ENCODE measurements around the gene SLC25A13. TPM values are rescaled to one million over a fixed set of nuclear protein-coding genes. Genes with fewer than 3 reads are reported as not detected.

SLC25A13 gene
- total and polyA plus RNA-seq, 2 of the 13 experiments (the other 11 are each of a cell fraction or from before 2014, with no cell fraction given) = 36.2 to 84.9 TPM

DNA sequence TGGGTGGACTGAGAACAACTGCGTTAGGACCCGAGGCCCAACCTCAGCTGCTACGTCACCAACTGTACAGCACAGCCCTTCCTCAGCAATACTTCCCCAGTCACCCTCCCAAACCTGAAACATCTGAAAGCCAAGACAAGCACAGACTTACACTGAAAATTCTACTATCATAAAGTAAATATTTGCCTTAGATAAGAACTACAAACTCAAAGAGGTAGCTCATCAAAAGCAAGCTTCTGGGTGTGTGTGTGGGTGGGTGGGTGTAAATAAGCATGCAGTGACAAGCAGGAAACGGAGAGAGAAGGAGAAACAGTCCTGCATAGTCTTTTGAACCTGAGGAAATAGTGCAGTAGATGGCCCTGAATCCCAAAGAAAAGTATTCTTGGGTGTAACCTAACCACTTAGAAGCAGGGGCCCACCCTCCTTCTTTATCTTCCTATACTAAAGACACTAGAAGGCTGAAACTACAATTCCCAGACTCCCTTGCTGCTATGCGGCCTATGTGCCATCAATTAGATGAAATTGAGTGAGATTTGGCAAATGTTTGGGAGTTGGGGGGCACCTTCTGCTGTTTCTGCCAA is 18.7 kb downstream of the SLC25A13 start (continued):
- TF ChIP-seq, protein P1, sequence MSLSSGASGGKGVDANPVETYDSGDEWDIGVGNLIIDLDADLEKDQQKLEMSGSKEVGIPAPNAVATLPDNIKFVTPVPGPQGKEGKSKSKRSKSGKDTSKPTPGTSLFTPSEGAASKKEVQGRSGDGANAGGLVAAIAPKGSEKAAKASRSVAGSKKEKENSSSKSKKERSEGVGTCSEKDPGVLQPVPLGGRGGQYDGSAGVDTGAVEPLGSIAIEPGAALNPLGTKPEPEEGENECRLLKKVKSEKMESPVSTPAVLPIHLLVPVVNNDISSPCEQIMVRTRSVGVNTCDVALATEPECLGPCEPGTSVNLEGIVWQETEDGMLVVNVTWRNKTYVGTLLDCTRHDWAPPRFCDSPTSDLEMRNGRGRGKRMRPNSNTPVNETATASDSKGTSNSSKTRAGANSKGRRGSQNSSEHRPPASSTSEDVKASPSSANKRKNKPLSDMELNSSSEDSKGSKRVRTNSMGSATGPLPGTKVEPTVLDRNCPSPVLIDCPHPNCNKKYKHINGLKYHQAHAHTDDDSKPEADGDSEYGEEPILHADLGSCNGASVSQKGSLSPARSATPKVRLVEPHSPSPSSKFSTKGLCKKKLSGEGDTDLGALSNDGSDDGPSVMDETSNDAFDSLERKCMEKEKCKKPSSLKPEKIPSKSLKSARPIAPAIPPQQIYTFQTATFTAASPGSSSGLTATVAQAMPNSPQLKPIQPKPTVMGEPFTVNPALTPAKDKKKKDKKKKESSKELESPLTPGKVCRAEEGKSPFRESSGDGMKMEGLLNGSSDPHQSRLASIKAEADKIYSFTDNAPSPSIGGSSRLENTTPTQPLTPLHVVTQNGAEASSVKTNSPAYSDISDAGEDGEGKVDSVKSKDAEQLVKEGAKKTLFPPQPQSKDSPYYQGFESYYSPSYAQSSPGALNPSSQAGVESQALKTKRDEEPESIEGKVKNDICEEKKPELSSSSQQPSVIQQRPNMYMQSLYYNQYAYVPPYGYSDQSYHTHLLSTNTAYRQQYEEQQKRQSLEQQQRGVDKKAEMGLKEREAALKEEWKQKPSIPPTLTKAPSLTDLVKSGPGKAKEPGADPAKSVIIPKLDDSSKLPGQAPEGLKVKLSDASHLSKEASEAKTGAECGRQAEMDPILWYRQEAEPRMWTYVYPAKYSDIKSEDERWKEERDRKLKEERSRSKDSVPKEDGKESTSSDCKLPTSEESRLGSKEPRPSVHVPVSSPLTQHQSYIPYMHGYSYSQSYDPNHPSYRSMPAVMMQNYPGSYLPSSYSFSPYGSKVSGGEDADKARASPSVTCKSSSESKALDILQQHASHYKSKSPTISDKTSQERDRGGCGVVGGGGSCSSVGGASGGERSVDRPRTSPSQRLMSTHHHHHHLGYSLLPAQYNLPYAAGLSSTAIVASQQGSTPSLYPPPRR (CRISPR knock-in tag; IDR thresholded peaks at IDR 0.05; ENCODE audit: borderline replicate concordance) = peak; percentile 98
- TF ChIP-seq JUND (CRISPR knock-in tag; IDR thresholded peaks at IDR 0.05) (no peak; the same call in 1 of the 2 replicates), ZNF772 (CRISPR knock-in tag; IDR thresholded peaks at IDR 0.05) (0 out of 2 replicates have a peak, but pooled peaks have one; percentile 32), ZEB1 (IDR thresholded peaks at IDR 0.05; ENCODE audit: insufficient replicate concordance, low read depth) (peak; percentile 69), WIZ (CRISPR knock-in tag; IDR thresholded peaks at IDR 0.05) (0 out of 2 replicates have a peak, but pooled peaks have one; percentile 33), ZNF781 (CRISPR knock-in tag; IDR thresholded peaks at IDR 0.05; ENCODE audit: borderline replicate concordance, not compliant biosample characterization) (peak; percentile 62), ETV5 (CRISPR knock-in tag; IDR thresholded peaks at IDR 0.05; ENCODE audit: borderline replicate concordance) (peak; percentile 83; the same call in 1 of the 2 replicates), ZNF549 (CRISPR knock-in tag; IDR thresholded peaks at IDR 0.05) (0 out of 2 replicates have a peak, but pooled peaks have one; percentile 16), ZNF792 (CRISPR knock-in tag; IDR thresholded peaks at IDR 0.05) (0 out of 2 replicates have a peak, but pooled peaks have one; percentile 18), ZKSCAN8 (CRISPR knock-in tag; IDR thresholded peaks at IDR 0.05; ENCODE audit: borderline replicate concordance) (peak; percentile 82; the same call in 1 of the 2 replicates), THYN1 (CRISPR knock-in tag; IDR thresholded peaks at IDR 0.05; ENCODE audit: borderline replicate concordance, low read depth) (0 out of 2 replicates have a peak, but pooled peaks have one; percentile 60), AKAP8 (CRISPR knock-in tag; IDR thresholded peaks at IDR 0.05) (peak; percentile 89)
- TF ChIP-seq, protein P2, sequence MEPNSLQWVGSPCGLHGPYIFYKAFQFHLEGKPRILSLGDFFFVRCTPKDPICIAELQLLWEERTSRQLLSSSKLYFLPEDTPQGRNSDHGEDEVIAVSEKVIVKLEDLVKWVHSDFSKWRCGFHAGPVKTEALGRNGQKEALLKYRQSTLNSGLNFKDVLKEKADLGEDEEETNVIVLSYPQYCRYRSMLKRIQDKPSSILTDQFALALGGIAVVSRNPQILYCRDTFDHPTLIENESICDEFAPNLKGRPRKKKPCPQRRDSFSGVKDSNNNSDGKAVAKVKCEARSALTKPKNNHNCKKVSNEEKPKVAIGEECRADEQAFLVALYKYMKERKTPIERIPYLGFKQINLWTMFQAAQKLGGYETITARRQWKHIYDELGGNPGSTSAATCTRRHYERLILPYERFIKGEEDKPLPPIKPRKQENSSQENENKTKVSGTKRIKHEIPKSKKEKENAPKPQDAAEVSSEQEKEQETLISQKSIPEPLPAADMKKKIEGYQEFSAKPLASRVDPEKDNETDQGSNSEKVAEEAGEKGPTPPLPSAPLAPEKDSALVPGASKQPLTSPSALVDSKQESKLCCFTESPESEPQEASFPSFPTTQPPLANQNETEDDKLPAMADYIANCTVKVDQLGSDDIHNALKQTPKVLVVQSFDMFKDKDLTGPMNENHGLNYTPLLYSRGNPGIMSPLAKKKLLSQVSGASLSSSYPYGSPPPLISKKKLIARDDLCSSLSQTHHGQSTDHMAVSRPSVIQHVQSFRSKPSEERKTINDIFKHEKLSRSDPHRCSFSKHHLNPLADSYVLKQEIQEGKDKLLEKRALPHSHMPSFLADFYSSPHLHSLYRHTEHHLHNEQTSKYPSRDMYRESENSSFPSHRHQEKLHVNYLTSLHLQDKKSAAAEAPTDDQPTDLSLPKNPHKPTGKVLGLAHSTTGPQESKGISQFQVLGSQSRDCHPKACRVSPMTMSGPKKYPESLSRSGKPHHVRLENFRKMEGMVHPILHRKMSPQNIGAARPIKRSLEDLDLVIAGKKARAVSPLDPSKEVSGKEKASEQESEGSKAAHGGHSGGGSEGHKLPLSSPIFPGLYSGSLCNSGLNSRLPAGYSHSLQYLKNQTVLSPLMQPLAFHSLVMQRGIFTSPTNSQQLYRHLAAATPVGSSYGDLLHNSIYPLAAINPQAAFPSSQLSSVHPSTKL (CRISPR knock-in tag; IDR thresholded peaks at IDR 0.05) = peak; percentile 98
- TF ChIP-seq, protein P3, sequence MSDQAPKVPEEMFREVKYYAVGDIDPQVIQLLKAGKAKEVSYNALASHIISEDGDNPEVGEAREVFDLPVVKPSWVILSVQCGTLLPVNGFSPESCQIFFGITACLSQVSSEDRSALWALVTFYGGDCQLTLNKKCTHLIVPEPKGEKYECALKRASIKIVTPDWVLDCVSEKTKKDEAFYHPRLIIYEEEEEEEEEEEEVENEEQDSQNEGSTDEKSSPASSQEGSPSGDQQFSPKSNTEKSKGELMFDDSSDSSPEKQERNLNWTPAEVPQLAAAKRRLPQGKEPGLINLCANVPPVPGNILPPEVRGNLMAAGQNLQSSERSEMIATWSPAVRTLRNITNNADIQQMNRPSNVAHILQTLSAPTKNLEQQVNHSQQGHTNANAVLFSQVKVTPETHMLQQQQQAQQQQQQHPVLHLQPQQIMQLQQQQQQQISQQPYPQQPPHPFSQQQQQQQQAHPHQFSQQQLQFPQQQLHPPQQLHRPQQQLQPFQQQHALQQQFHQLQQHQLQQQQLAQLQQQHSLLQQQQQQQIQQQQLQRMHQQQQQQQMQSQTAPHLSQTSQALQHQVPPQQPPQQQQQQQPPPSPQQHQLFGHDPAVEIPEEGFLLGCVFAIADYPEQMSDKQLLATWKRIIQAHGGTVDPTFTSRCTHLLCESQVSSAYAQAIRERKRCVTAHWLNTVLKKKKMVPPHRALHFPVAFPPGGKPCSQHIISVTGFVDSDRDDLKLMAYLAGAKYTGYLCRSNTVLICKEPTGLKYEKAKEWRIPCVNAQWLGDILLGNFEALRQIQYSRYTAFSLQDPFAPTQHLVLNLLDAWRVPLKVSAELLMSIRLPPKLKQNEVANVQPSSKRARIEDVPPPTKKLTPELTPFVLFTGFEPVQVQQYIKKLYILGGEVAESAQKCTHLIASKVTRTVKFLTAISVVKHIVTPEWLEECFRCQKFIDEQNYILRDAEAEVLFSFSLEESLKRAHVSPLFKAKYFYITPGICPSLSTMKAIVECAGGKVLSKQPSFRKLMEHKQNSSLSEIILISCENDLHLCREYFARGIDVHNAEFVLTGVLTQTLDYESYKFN (CRISPR knock-in tag; conservative IDR thresholded peaks at IDR 0.05) = peak; percentile 97
- TF ChIP-seq, protein P4, sequence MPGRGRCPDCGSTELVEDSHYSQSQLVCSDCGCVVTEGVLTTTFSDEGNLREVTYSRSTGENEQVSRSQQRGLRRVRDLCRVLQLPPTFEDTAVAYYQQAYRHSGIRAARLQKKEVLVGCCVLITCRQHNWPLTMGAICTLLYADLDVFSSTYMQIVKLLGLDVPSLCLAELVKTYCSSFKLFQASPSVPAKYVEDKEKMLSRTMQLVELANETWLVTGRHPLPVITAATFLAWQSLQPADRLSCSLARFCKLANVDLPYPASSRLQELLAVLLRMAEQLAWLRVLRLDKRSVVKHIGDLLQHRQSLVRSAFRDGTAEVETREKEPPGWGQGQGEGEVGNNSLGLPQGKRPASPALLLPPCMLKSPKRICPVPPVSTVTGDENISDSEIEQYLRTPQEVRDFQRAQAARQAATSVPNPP (CRISPR knock-in tag; IDR thresholded peaks at IDR 0.05) = 0 out of 2 replicates have a peak, but pooled peaks have one; percentile 48
